H9 (cell line): ENCODE data around the gene ARHGEF25. TPM values are rescaled to one million over a fixed set of nuclear protein-coding genes. Genes with fewer than 3 reads are reported as not detected.
A peak's percentile ranks its signal among the peaks of the same experiment; 100 is the strongest.

Experiments used
- DNase-seq: peaks from one replicate; pipeline ENCODE4 v3.0.0-alpha.2; 2017
- H2AFZ ChIP-seq: one replicate; pipeline ENCODE4 v1.6.1; 2013; ENCODE audit warnings: mild to moderate bottlenecking, low read length, control low read depth, moderate library complexity
- H2AK5ac ChIP-seq: 2 replicates; pipeline ENCODE4 v1.6.1; 2013; ENCODE audit warnings: low read length, control low read depth, mixed read lengths; ENCODE audit not compliant: insufficient read length
- H2BK120ac ChIP-seq: one replicate; pipeline ENCODE4 v1.6.1; 2013; ENCODE audit warnings: low read depth, mild to moderate bottlenecking, low read length, control low read depth, inconsistent platforms; ENCODE audit not compliant: poor library complexity, severe bottlenecking
- H2BK12ac ChIP-seq: 2 replicates; pipeline ENCODE4 v1.6.1; 2013; ENCODE audit warnings: low read length, control low read depth, mixed read lengths, low read depth; ENCODE audit not compliant: insufficient read length
- H2BK15ac ChIP-seq: 2 replicates; pipeline ENCODE4 v1.6.1; 2013; ENCODE audit warnings: low read depth, low read length, control low read depth
- H2BK20ac ChIP-seq: one replicate; pipeline ENCODE4 v1.6.1; 2013; ENCODE audit warnings: low read depth, mild to moderate bottlenecking, low read length, control low read depth, inconsistent platforms; ENCODE audit not compliant: poor library complexity, severe bottlenecking
- H2BK5ac ChIP-seq: 2 replicates; pipeline ENCODE4 v1.6.1; 2013; ENCODE audit warnings: low read length, control low read depth, mixed read lengths; ENCODE audit not compliant: insufficient read length
- H3K14ac ChIP-seq: 2 replicates; pipeline ENCODE4 v1.6.1; 2013; ENCODE audit warnings: low read length, control low read depth; ENCODE audit not compliant: insufficient read depth
- H3K18ac ChIP-seq: 2 replicates; pipeline ENCODE4 v1.6.1; 2013; ENCODE audit warnings: low read depth, mild to moderate bottlenecking, mixed read lengths, low read length, control low read depth; ENCODE audit not compliant: insufficient read length
- H3K23ac ChIP-seq: 2 replicates; pipeline ENCODE4 v1.6.1; 2013; ENCODE audit warnings: low read length, control low read depth, mixed read lengths, low read depth; ENCODE audit not compliant: insufficient read length
- H3K23me2 ChIP-seq: 2 replicates; pipeline ENCODE4 v1.6.1; 2013; ENCODE audit warnings: low read depth, mild to moderate bottlenecking, mixed read lengths, low read length, control low read depth; ENCODE audit not compliant: insufficient read length, poor library complexity, severe bottlenecking
- H3K27ac ChIP-seq: 2 replicates; pipeline ENCODE4 v1.5.1; 2013; ENCODE audit warnings: low read length, control low read depth, mixed read lengths, low read depth; ENCODE audit not compliant: insufficient read length
- H3K27me3 ChIP-seq: 2 replicates; pipeline ENCODE4 v1.6.1; 2013; ENCODE audit warnings: low read length, control low read depth, inconsistent platforms; ENCODE audit not compliant: insufficient read depth
- H3K4ac ChIP-seq: 2 replicates; pipeline ENCODE4 v1.6.1; 2013; ENCODE audit warnings: low read depth, mild to moderate bottlenecking, control low read depth, inconsistent platforms, low read length, moderate library complexity
- H3K4me1 ChIP-seq: 2 replicates; pipeline ENCODE4 v1.6.1; 2013; ENCODE audit warnings: low read length, control low read depth, inconsistent platforms; ENCODE audit not compliant: insufficient read depth
- H3K4me2 ChIP-seq: 2 replicates; pipeline ENCODE4 v1.6.1; 2013; ENCODE audit warnings: low read length, control low read depth, mixed read lengths; ENCODE audit not compliant: insufficient read length, insufficient read depth
- H3K56ac ChIP-seq: 2 replicates; pipeline ENCODE4 v1.6.1; 2013; ENCODE audit warnings: low read depth, mild to moderate bottlenecking, mixed read lengths, low read length, control low read depth; ENCODE audit not compliant: insufficient read length
- H3K79me1 ChIP-seq: 2 replicates; pipeline ENCODE4 v1.6.1; 2013; ENCODE audit warnings: low read depth, mild to moderate bottlenecking, moderate library complexity, low read length, control low read depth, inconsistent platforms; ENCODE audit not compliant: insufficient read depth, poor library complexity, severe bottlenecking
- H3K79me2 ChIP-seq: 2 replicates; pipeline ENCODE4 v1.6.1; 2013; ENCODE audit warnings: low read length, control low read depth, inconsistent platforms; ENCODE audit not compliant: insufficient read depth
- H3K9ac ChIP-seq: 2 replicates; pipeline ENCODE4 v1.6.1; 2013; ENCODE audit warnings: low read length, control low read depth, mixed read lengths; ENCODE audit not compliant: insufficient read length; ENCODE audit errors: extremely low read depth
- H3K9me3 ChIP-seq: one replicate; pipeline ENCODE4 v1.6.1; 2013; ENCODE audit warnings: low read depth, low read length, inconsistent platforms; ENCODE audit not compliant: control insufficient read depth
- H3T11ph ChIP-seq: one replicate; pipeline ENCODE4 v1.6.1; 2013; ENCODE audit warnings: mild to moderate bottlenecking, low read length, control low read depth, inconsistent platforms
- H4K20me1 ChIP-seq: one replicate; pipeline ENCODE4 v1.6.1; 2013; ENCODE audit not compliant: control insufficient read depth, insufficient read length, insufficient read depth
- H4K5ac ChIP-seq: 2 replicates; pipeline ENCODE4 v1.6.1; 2013; ENCODE audit warnings: low read depth, mild to moderate bottlenecking, mixed read lengths, low read length, control low read depth; ENCODE audit not compliant: insufficient read length
- H4K8ac ChIP-seq: replicated peaks from 2 replicates; pipeline ENCODE4 v1.6.1; 2013; ENCODE audit warnings: low read length, control low read depth, mixed read lengths, low read depth; ENCODE audit not compliant: insufficient read length
- H4K91ac ChIP-seq: 2 replicates; pipeline ENCODE4 v1.6.1; 2013; ENCODE audit warnings: low read depth, mild to moderate bottlenecking, moderate library complexity, mixed read lengths, low read length, control low read depth; ENCODE audit not compliant: insufficient read length
- H3K27ac Mint-ChIP-seq, 3 experiments: 2 replicates in 2 of 3; 3 replicates in 1 of 3; pipeline ENCODE4 v1.8.0; 2020 to 2021; ENCODE audit warnings: mixed read lengths in 3 of 3, mild to moderate bottlenecking in 1 of 3, moderate library complexity in 1 of 3
- H3K27me3 Mint-ChIP-seq: 2 replicates; pipeline ENCODE4 v1.8.0; 2021; ENCODE audit warnings: low read depth, mild to moderate bottlenecking, moderate library complexity, mixed read lengths
- H3K36me3 Mint-ChIP-seq, 3 experiments: 2 replicates in 2 of 3; 3 replicates in 1 of 3; pipeline ENCODE4 v1.8.0; 2020 to 2021; ENCODE audit warnings: low read depth in 3 of 3, mixed read lengths in 3 of 3; ENCODE audit not compliant: insufficient read depth in 1 of 3
- H3K4me1 Mint-ChIP-seq, 2 experiments: 2 replicates each; pipeline ENCODE4 v1.8.0; 2020; ENCODE audit warnings: mixed read lengths in 2 of 2
- H3K4me3 Mint-ChIP-seq, 2 experiments: 2 replicates in 1 of 2; 3 replicates in 1 of 2; pipeline ENCODE4 v1.8.0; 2020 to 2021; ENCODE audit warnings: mild to moderate bottlenecking in 2 of 2, mixed read lengths in 2 of 2, moderate library complexity in 1 of 2
- H3K9me3 Mint-ChIP-seq, 2 experiments: 2 replicates in 1 of 2; 3 replicates in 1 of 2; pipeline ENCODE4 v1.8.0; 2020; ENCODE audit warnings: mild to moderate bottlenecking in 2 of 2, mixed read lengths in 2 of 2, moderate library complexity in 1 of 2
- CTCF ChIP-seq: fragments of 200-600 bp; sonication (generic); conservative IDR thresholded peaks from 3 replicates; pipeline ENCODE4 v1.8.0; 2021; ENCODE audit warnings: antibody characterized with exemption, mild to moderate bottlenecking
- WGBS: extraction: QIAGEN DNeasy Blood & Tissue Kit; methylation state at CpG from one replicate; pipeline ENCODE4 v1.1.7; 2013; ENCODE audit warnings: missing lambda C conversion rate, low lambda C conversion rate, mixed read lengths; ENCODE audit not compliant: insufficient read length; ENCODE audit errors: extremely low coverage; 5-methylcytosine and 5-hydroxymethylcytosine counted together
- total RNA-seq: library from RNA; stranded (reverse); gene quantifications from 2 replicates; pipeline ENCODE4 v1.2.1, GENCODE V29; 2021

ARHGEF25 gene
- total RNA-seq, 1 experiment from 2014 or later = 22.6 TPM

DNA sequence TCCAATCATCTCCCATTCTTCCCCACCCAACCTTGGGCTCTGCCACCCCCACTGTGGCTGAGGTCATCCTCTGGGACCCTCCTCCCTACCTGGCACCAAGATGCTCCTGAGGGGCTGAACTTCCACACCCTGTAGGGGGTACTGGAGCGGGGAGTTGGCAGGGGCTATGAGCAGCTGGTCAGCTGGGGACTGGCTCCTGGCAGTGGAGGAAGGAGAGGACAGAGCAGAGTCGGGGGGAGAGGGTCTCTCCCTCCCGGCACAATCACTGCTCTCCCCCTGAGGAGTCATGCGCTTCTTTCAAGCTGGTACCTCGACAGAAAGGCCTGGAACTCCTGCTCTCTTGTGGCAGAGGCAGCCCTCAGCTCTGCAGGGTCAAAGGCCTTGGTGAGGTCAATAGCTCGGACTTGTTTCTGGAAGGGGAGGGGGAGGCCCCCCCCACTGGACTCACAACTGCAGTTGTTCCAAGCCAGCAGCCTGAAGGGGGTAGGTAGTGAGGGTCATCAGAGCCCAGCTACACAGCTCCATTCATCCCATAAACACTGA lies 19.7 kb downstream of the ARHGEF25 start:
- peaks cover 23% of the 10 kb centered on the region for H3K23me2 ChIP-seq
- no peak overlapping the region for H3K23ac ChIP-seq
- H2BK5ac ChIP-seq = no peak overlapping the region
- no peak overlapping the region for H3K18ac ChIP-seq
- H4K5ac ChIP-seq = no peak overlapping the region
- no peak overlapping the region for H3K56ac ChIP-seq
- no peaks in the 10 kb centered on the region for H3K79me2 ChIP-seq
- no peak overlapping the region for H2BK120ac ChIP-seq
- Mint-ChIP-seq H3K36me3 (no peaks in the 10 kb centered on the region), H3K4me3 (peak overlapping the region in 1 of 2 experiments; percentile 87; a peak in 3 of 5 replicates), H3K4me1 (peaks cover 12 to 35% of the 10 kb centered on the region in 2 experiments), H3K27ac (no peak overlapping the region), H3K27me3 (peaks cover 87% of the 10 kb centered on the region), H3K9me3 (no peaks in the 10 kb centered on the region)
- no peak overlapping the region for H3T11ph ChIP-seq
- H4K8ac ChIP-seq = no peak overlapping the region
- no peak overlapping the region for H2BK15ac ChIP-seq
- H3K27me3 ChIP-seq = peaks cover 63% of the 10 kb centered on the region
- H2BK20ac ChIP-seq = no peak overlapping the region
- H3K14ac ChIP-seq = no peak overlapping the region
- no peak for TF ChIP-seq CTCF
- WGBS = no CpG with 5 or more reads among the region's 6 CpGs
- no peaks in the 10 kb centered on the region for H3K9me3 ChIP-seq
- H4K20me1 ChIP-seq = peaks cover 3% of the 10 kb centered on the region
- H3K9ac ChIP-seq = no peak overlapping the region
- H3K79me1 ChIP-seq = no peaks in the 10 kb centered on the region
- no peak overlapping the region for H3K27ac ChIP-seq
- peak; percentile 34 for DNase-seq
- no peak overlapping the region for H2BK12ac ChIP-seq
- H3K4me1 ChIP-seq = no peaks in the 10 kb centered on the region; the same call in 1 of the 2 replicates
- peak overlapping the region; percentile 69 for H3K4me2 ChIP-seq
- no peak overlapping the region for H2AFZ ChIP-seq
- H3K4ac ChIP-seq = no peak overlapping the region
- H4K91ac ChIP-seq = no peak overlapping the region
- no peak overlapping the region for H2AK5ac ChIP-seq
